PC-9 (cell line): Measurements from ENCODE around the gene PPM1N. TPM values are rescaled to one million over a fixed set of nuclear protein-coding genes. Genes with fewer than 3 reads are reported as not detected.

Experiments
- BruUV-seq: library from RNA; stranded (reverse); fragments of 400-500 nt; replicated peaks from 2 replicates; lab custom pipeline; 2021; lab: Mats Ljungman, UMichigan
- CTCF ChIA-PET: fragments of 300-600 bp; sonication (Branson Sonifier 250); formaldehyde crosslinking; loops from one replicate; lab custom pipeline; 2022; ENCODE audit warnings: antibody characterized with exemption; lab: Charles Lee
- POLR2A ChIA-PET: fragments of 300-600 bp; sonication (Branson Sonifier 250); formaldehyde crosslinking; loops from one replicate; lab custom pipeline; 2022; ENCODE audit warnings: antibody characterized with exemption; ENCODE audit not compliant: unreplicated experiment; lab: Charles Lee
- DNase-seq, 2 experiments: peaks; one replicate each; pipeline versions ENCODE4 v3.0.0 to v3.0.0-alpha.2; 2015 to 2022; ENCODE audit warnings: mixed read lengths in 1 of 2
- H2AFZ ChIP-seq: fragments of 200-600 bp; sonication (generic); 2 replicates; pipeline ENCODE4 v1.8.1; 2017; ENCODE audit warnings: antibody characterized with exemption
- H3F3A ChIP-seq: fragments of 200-600 bp; sonication (generic); 2 replicates; pipeline ENCODE4 v1.8.1; 2017; ENCODE audit warnings: antibody characterized with exemption, mild to moderate bottlenecking, low read depth; ENCODE audit not compliant: insufficient read depth
- H3K27ac ChIP-seq: fragments of 200-600 bp; sonication (generic); 2 replicates; pipeline ENCODE4 v1.6.1; 2016; ENCODE audit warnings: mixed run types
- H3K27me3 ChIP-seq: fragments of 200-600 bp; sonication (generic); 2 replicates; pipeline ENCODE4 v1.6.1; 2016; ENCODE audit warnings: low read depth, mixed run types; ENCODE audit not compliant: insufficient read depth
- H3K36me3 ChIP-seq: fragments of 200-600 bp; sonication (generic); 2 replicates; pipeline ENCODE4 v1.6.1; 2016; ENCODE audit warnings: low read depth, mixed run types
- H3K4me1 ChIP-seq: fragments of 200-600 bp; sonication (generic); replicated peaks from 2 replicates; pipeline ENCODE4 v1.6.1; 2016; ENCODE audit warnings: mixed run types; ENCODE audit not compliant: insufficient read depth
- H3K4me2 ChIP-seq: fragments of 200-600 bp; sonication (generic); 2 replicates; pipeline ENCODE4 v1.6.1; 2017; ENCODE audit warnings: mixed run types
- H3K4me3 ChIP-seq: fragments of 200-600 bp; sonication (generic); 2 replicates; pipeline ENCODE4 v1.6.1; 2016; ENCODE audit warnings: mixed run types
- H3K79me2 ChIP-seq: fragments of 200-600 bp; sonication (generic); 2 replicates; pipeline ENCODE4 v1.6.1; 2017; ENCODE audit warnings: low read depth, mixed run types
- H3K9me2 ChIP-seq: fragments of 200-600 bp; sonication (generic); 2 replicates; pipeline ENCODE4 v1.8.1; 2017; ENCODE audit warnings: mild to moderate bottlenecking; ENCODE audit not compliant: insufficient read depth
- H3K9me3 ChIP-seq: fragments of 200-600 bp; sonication (generic); 2 replicates; pipeline ENCODE4 v1.8.1; 2016; ENCODE audit warnings: low read depth; ENCODE audit not compliant: insufficient read depth
- H4K20me1 ChIP-seq: fragments of 200-600 bp; sonication (generic); 2 replicates; pipeline ENCODE4 v1.8.1; 2017; ENCODE audit not compliant: insufficient read depth
- CTCF ChIP-seq: fragments of 200-600 bp; sonication (generic); conservative IDR thresholded peaks from 2 replicates; pipeline ENCODE4 v1.6.1; 2017; ENCODE audit warnings: mixed run types, antibody characterized with exemption, mild to moderate bottlenecking, moderate library complexity
- EZH2 ChIP-seq: fragments of 200-600 bp; sonication (generic); IDR thresholded peaks from 2 replicates; pipeline ENCODE4 v1.8.0; 2017; ENCODE audit warnings: antibody characterized with exemption, low read depth
- intact Hi-C: fragments of 100-400 bp; cut with micrococcal nuclease; formaldehyde crosslinking; loops from one replicate; pipeline ENCODE4 v1.10.0; 2022; ENCODE audit not compliant: unreplicated experiment
- total RNA-seq: library from RNA; stranded (reverse); gene quantifications from 2 replicates; pipeline ENCODE4 v1.2.3, GENCODE V29; 2021

The PPM1N gene
- total RNA-seq, 1 experiment from 2014 or later: 5.0 TPM

GRCh38 chr19:45505151-45505995 lies 7.1 kb downstream of the PPM1N start:
- Histone ChIP-seq H3K27ac (peak overlapping the region; percentile 95), H3K4me2 (peak overlapping the region; percentile 99), H3K79me2 (peaks cover 39% of the 10 kb centered on the region), H3K9me3 (no peaks in the 10 kb centered on the region), H3F3A (peaks cover 46% of the 10 kb centered on the region), H3K9me2 (no peaks in the 10 kb centered on the region), H3K4me3 (peak overlapping the region; percentile 97; the same call in 1 of the 2 replicates), H3K27me3 (no peaks in the 10 kb centered on the region), H3K36me3 (no peaks in the 10 kb centered on the region), H2AFZ (no peak overlapping the region), H3K4me1 (peaks cover 21% of the 10 kb centered on the region), H4K20me1 (peaks cover 9% of the 10 kb centered on the region)
- CTCF ChIA-PET: interaction anchor here (0.6 to 0.8 kb wide), 2 partner anchors 172 to 1002 kb away, joined by 3 read pairs; no protein-coding TSS in a partner anchor
- no TSS peak for BruUV-seq
- intact Hi-C loops: loop anchor here (5.0 kb wide), 1 partner anchor 137 kb away; no protein-coding TSS in a partner anchor
- no peak for TF ChIP-seq EZH2
- POLR2A ChIA-PET: no interaction called here
- no peak for DNase-seq

GRCh38 chr19:45505996-45506245 lies 7.7 kb downstream of the PPM1N start:
- POLR2A ChIA-PET: no interaction called here
- Histone ChIP-seq H3K27ac (peak overlapping the region; percentile 95), H3K36me3 (no peaks in the 10 kb centered on the region), H3K4me1 (peaks cover 21% of the 10 kb centered on the region), H3K9me3 (no peaks in the 10 kb centered on the region), H2AFZ (peak overlapping the region; percentile 69), H4K20me1 (peaks cover 15% of the 10 kb centered on the region), H3K4me2 (peak overlapping the region; percentile 99), H3K79me2 (peaks cover 45% of the 10 kb centered on the region), H3K27me3 (no peaks in the 10 kb centered on the region), H3F3A (peaks cover 46% of the 10 kb centered on the region), H3K9me2 (no peaks in the 10 kb centered on the region), H3K4me3 (peak overlapping the region; percentile 97)
- TF ChIP-seq CTCF (no peak), EZH2 (no peak)
- CTCF ChIA-PET: interaction anchor here (0.7 to 0.8 kb wide), 2 partner anchors 172 to 378 kb away, joined by 3 read pairs; no protein-coding TSS in a partner anchor
- TSS peak; percentile 77 for BruUV-seq
- no peak for DNase-seq
- intact Hi-C loops: loop anchor here (1.0 to 5.0 kb wide), 2 partner anchors 78 to 136 kb away; partner anchors contain the start of gene OPA3

GRCh38 chr19:45506246-45506988 lies 8.2 kb downstream of the PPM1N start:
- no peaks in the 10 kb centered on the region for H3K9me2 ChIP-seq
- ChIA-PET POLR2A (no interaction called here), CTCF (interaction anchor here (0.7 to 0.8 kb wide), 2 partner anchors 171 to 377 kb away, joined by 3 read pairs; no protein-coding TSS in a partner anchor)
- peaks cover 21% of the 10 kb centered on the region for H3K4me1 ChIP-seq
- BruUV-seq: no TSS peak
- peak overlapping the region; percentile 90 for H2AFZ ChIP-seq
- intact Hi-C loops: loop anchor here (1.0 to 5.0 kb wide), 2 partner anchors 78 to 136 kb away; partner anchors contain the start of gene OPA3
- H3K27me3 ChIP-seq: no peaks in the 10 kb centered on the region
- DNase-seq: peak; percentile 85 to 96
- peak; percentile 74 for TF ChIP-seq CTCF
- TF ChIP-seq EZH2: no peak
- peak overlapping the region; percentile 99 for H3K4me2 ChIP-seq
- no peaks in the 10 kb centered on the region for H3K9me3 ChIP-seq
- H3K36me3 ChIP-seq: no peaks in the 10 kb centered on the region
- peak overlapping the region; percentile 97 for H3K4me3 ChIP-seq
- H3K79me2 ChIP-seq: peaks cover 50% of the 10 kb centered on the region
- H4K20me1 ChIP-seq: peaks cover 20% of the 10 kb centered on the region
- peak overlapping the region; percentile 95 for H3K27ac ChIP-seq
- H3F3A ChIP-seq: peaks cover 46% of the 10 kb centered on the region
